Gastroesophageal sphincter (tissue), 4 donors: ENCODE data around the gene BCCIP. TPM values are rescaled to one million over a fixed set of nuclear protein-coding genes. Genes with fewer than 3 reads are reported as not detected.

Experiments
- ATAC-seq: fragments of 150-250 bp; one replicate; pipeline ENCODE4 v1.9.1; 2016; ENCODE audit warnings: mild to moderate bottlenecking, moderate library complexity
- H3K27ac ChIP-seq, 4 donors: fragments of 200-600 bp; sonication (generic) in 3 of 4; 1 replicate in 3 of 4; 2 replicates in 1 of 4; pipeline ENCODE4 v1.5.1; 2016 to 2019
- H3K27me3 ChIP-seq: fragments of 200-600 bp; sonication (generic); one replicate; pipeline ENCODE4 v1.5.1; 2019
- H3K36me3 ChIP-seq, 2 donors: fragments of 200-600 bp; sonication (generic); one replicate each; pipeline ENCODE4 v1.5.1; 2019; ENCODE audit warnings: control low read depth in 1 of 2
- H3K4me1 ChIP-seq, 3 donors: fragments of 200-600 bp; sonication (generic); 1 replicate in 2 of 3; 2 replicates in 1 of 3; pipeline ENCODE4 v1.5.1; 2016 to 2019; ENCODE audit warnings: control low read depth in 2 of 3
- H3K4me3 ChIP-seq, 2 donors: fragments of 200-600 bp; sonication (generic); one replicate each; pipeline ENCODE4 v1.5.1; 2019; ENCODE audit warnings: mild to moderate bottlenecking in 1 of 2, moderate library complexity in 1 of 2
- H3K9me3 ChIP-seq, 3 donors: fragments of 200-600 bp; sonication (generic); one replicate each; pipeline ENCODE4 v1.5.1; 2017 to 2019; ENCODE audit warnings: control low read depth in 2 of 3
- CTCF ChIP-seq, 4 experiments: fragments of 200-600 bp in 2 of 4; fragments of 450-650 bp in 2 of 4; sonication (generic) in 1 of 4; IDR thresholded peaks; one replicate each; pipeline ENCODE4 v1.5.1; 2017 to 2019; ENCODE audit warnings: antibody characterized with exemption in 4 of 4, mild to moderate bottlenecking in 2 of 4, moderate library complexity in 2 of 4
- EP300 ChIP-seq: sonication (generic); formaldehyde crosslinking; IDR thresholded peaks from one replicate; pipeline ENCODE4 v1.6.1; 2017; ENCODE audit warnings: antibody characterized with exemption, mild to moderate bottlenecking
- POLR2A ChIP-seq, 2 donors: fragments of 450-650 bp; IDR thresholded peaks; one replicate each; pipeline ENCODE4 v1.6.1; 2017; ENCODE audit warnings: antibody characterized with exemption in 2 of 2, mild to moderate bottlenecking in 2 of 2, moderate library complexity in 1 of 2
- POLR2AphosphoS5 ChIP-seq: sonication (generic); formaldehyde crosslinking; IDR thresholded peaks from one replicate; pipeline ENCODE4 v1.6.1; 2017; ENCODE audit warnings: antibody characterized with exemption
- WGBS, 2 donors: methylation state at CpG; one replicate each; pipeline ENCODE4 v1.1.5; 2018; ENCODE audit warnings: low coverage in 1 of 2; 5-methylcytosine and 5-hydroxymethylcytosine counted together
- small RNA-seq, 4 donors: library from RNA; depleted of rRNA; stranded (forward); fragments of <200 nt; gene quantifications; one replicate each; pipeline ENCODE3, GENCODE V24; 2016
- total RNA-seq, 4 donors: library from RNA; depleted of rRNA; stranded (reverse); fragments of >200 nt; gene quantifications; one replicate each; pipeline ENCODE4 v1.1.0, GENCODE V29; 2016

Gene BCCIP
- total RNA-seq, 4 donors from 2014 or later, result 38.6 to 59.2 (median 50.3) TPM

GRCh38 chr10:125881192-125881591 is 57.8 kb downstream of the BCCIP start, which contains the start of gene DHX32:
Gene DHX32, minus strand, starts transcription at chr10:125881292. Its CDS starts 468 bp downstream, at chr10:125880824.
- H3K9me3 ChIP-seq, result no peaks in the 10 kb centered on the region
- TF ChIP-seq POLR2A (IDR thresholded peaks at IDR 0.05), result no peak
- TF ChIP-seq POLR2AphosphoS5, result no peak
- no peak for TF ChIP-seq EP300
- no peak for TF ChIP-seq CTCF (IDR thresholded peaks at IDR 0.05)
- H3K36me3 ChIP-seq, result peaks cover 0 to 36% of the 10 kb centered on the region in 2 donors
- no peaks in the 10 kb centered on the region for H3K27me3 ChIP-seq
- WGBS, 2 donors, result 57% methylated on average over 3 to 4 of the region's 4 CpGs
- no peak within 1 kb of the TSS for H3K27ac ChIP-seq
- H3K4me3 ChIP-seq, result no peak within 1 kb of the TSS
- no peak for ATAC-seq
- H3K4me1 ChIP-seq, result no peaks in the 10 kb centered on the region

- Histone ChIP-seq H3K36me3 (peaks cover 0 to 26% of the 10 kb centered on the region in 2 donors), H3K4me1 (no peaks in the 10 kb centered on the region), H3K9me3 (no peaks in the 10 kb centered on the region), H3K27me3 (no peaks in the 10 kb centered on the region), H3K4me3 (no peak overlapping the region), H3K27ac (no peak overlapping the region)
- no peak for ATAC-seq
- TF ChIP-seq POLR2AphosphoS5 (no peak), POLR2A (IDR thresholded peaks at IDR 0.05) (no peak), CTCF (IDR thresholded peaks at IDR 0.05) (no peak), EP300 (no peak)
- 67% methylated on average over 1 of the region's 1 CpG for WGBS, 2 donors
Observed at GRCh38 chr10:125882596-125882995, 59.2 kb downstream of the BCCIP start.

- Histone ChIP-seq H3K36me3 (peaks cover 0 to 25% of the 10 kb centered on the region in 2 donors), H3K27ac (no peak overlapping the region)
- no peak for ATAC-seq
Observed at GRCh38 chr10:125883211-125883610, 59.9 kb downstream of the BCCIP start.

More at GRCh38 chr10:125883211-125883610, 59.9 kb downstream of the BCCIP start:
- H3K9me3 ChIP-seq, result no peaks in the 10 kb centered on the region
- 71 to 90% methylated on average over 1 to 2 of the region's 3 CpGs for WGBS, 2 donors
- H3K4me1 ChIP-seq, result no peaks in the 10 kb centered on the region
- no peaks in the 10 kb centered on the region for H3K27me3 ChIP-seq
- TF ChIP-seq CTCF (IDR thresholded peaks at IDR 0.05), result no peak
- no peak for TF ChIP-seq POLR2AphosphoS5
- TF ChIP-seq POLR2A (IDR thresholded peaks at IDR 0.05), result no peak
- no peak for TF ChIP-seq EP300
- H3K4me3 ChIP-seq, result no peak overlapping the region

Small RNA genes lying within 50 kb of the gene (small RNA-seq; reads per million reads assigned to genes)
- gene MIR4484 (0 reads per million in 4 donors), gene RF00017 (0 reads per million in 4 donors)

Other genes starting within 250 kb of the BCCIP start
- not detected for gene TEX36, start 140.4 kb upstream of the BCCIP start, total RNA-seq
- 10 to 100 TPM in 3 of 4 donors, 1 to 10 TPM in 1; 7.8 to 22.1 (median 15.8) TPM for gene EDRF1, start 103.8 kb upstream of the BCCIP start, total RNA-seq
- under 1 TPM in 2 of 4 donors, not detected in 2; 0.13 to 0.81 TPM for gene MMP21, start 47.7 kb upstream of the BCCIP start, total RNA-seq
- gene UROS, start 288 bp upstream of the BCCIP start, total RNA-seq, result 10 to 100 TPM; 25.3 to 64.0 (median 39.1) TPM
- 10 to 100 TPM; 22.1 to 31.5 (median 27.5) TPM for gene DHX32, start 57.7 kb downstream of the BCCIP start, total RNA-seq
- 1 to 10 TPM in 1 of 4 donors, under 1 TPM in 2, not detected in 1; 0.81 to 1.7 (median 0.93) TPM for gene FANK1, start 73.0 kb downstream of the BCCIP start, total RNA-seq